ENCODE data around the gene ICAM3.

ICAM3 gene

DNA sequence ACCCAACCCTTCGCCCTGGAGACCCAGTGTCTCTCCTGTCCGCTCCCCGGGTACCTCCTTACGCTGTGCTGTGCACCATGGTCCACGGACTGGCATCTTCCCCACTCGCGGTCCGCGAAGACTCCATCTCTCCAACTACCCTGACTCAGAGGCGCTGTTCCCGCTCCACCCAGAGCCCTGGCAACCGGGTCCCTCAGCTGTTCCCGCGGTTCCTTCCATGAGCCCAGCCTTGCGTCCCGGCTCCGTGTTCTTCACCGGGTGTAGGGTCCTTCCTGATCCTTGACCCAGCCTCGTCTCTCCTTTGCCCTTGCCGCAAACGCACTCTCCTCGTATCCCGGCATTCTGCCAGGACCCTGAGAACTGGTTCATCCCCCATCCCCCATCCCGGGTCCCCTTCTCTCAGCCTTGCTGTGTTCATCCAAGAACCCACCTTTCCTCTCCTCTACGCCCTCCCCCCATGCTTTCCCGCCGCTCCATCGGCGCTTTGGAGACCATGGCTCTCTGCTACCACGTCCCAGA is 49.0 kb downstream of the ICAM3 start:
- DNase-seq, result no peak

DNA sequence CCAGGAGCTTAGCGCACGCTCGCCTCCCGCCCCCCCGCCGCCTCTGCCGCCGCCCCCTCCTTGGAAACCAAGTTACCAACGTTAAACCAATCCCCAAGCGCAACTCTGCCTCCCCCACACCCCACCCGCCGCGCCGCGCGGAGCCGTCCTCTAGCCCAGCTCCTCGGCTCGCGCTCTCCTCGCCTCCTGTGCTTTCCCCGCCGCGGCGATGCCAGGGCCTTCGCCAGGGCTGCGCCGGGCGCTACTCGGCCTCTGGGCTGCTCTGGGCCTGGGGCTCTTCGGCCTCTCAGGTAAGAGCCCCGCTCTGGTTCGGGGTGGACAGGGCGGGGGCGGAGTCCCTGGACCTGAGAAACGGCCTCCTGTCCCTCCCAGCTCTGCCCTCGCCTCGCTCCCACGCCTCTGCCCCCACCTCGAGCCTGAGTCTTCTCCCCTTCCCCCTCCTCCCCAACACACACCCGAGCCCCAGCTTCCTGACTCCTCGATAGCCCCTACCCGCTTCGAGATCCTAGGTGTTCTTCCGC is 49.5 kb downstream of the ICAM3 start, which contains the start of gene ICAM5:
Gene ICAM5 (plus strand): TSS at position 117 of the 521 bp plus-strand sequence. CDS start 92 bp downstream, at position 209.
- DNase-seq, result peak; percentile 31

- peak; percentile 63 for DNase-seq
These were observed 50.1 kb downstream of the ICAM3 start for GRCh38 chr19:10289167-10289835.

- peak; percentile 53 for DNase-seq
These were observed 50.7 kb downstream of the ICAM3 start for GRCh38 chr19:10288662-10289166.

DNA sequence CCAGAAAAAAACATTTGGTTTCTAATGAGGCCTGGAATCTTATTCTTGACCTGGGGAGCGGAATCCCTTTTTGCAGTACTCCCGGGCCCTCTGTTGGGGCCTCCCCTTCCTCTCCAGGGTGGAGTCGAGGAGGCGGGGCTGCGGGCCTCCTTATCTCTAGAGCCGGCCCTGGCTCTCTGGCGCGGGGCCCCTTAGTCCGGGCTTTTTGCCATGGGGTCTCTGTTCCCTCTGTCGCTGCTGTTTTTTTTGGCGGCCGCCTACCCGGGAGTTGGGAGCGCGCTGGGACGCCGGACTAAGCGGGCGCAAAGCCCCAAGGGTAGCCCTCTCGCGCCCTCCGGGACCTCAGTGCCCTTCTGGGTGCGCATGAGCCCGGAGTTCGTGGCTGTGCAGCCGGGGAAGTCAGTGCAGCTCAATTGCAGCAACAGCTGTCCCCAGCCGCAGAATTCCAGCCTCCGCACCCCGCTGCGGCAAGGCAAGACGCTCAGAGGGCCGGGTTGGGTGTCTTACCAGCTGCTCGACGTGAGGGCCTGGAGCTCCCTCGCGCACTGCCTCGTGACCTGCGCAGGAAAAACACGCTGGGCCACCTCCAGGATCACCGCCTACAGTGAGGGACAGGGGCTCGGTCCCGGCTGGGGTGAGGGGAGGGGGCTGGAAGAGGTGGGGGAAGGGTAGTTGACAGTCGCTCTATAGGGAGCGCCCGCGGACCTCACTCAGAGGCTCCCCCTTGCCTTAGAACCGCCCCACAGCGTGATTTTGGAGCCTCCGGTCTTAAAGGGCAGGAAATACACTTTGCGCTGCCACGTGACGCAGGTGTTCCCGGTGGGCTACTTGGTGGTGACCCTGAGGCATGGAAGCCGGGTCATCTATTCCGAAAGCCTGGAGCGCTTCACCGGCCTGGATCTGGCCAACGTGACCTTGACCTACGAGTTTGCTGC is 52.4 kb downstream of the ICAM3 start, which contains the start of gene ICAM4:
Gene ICAM4 (plus strand): TSS at position 153 of the 935 bp plus-strand sequence. CDS start 58 bp downstream, at position 211.
- DNase-seq, result peak; percentile 47

GRCh38 chr19:10285393-10285792 is 54.0 kb downstream of the ICAM3 start:
- no peak for DNase-seq

DNA sequence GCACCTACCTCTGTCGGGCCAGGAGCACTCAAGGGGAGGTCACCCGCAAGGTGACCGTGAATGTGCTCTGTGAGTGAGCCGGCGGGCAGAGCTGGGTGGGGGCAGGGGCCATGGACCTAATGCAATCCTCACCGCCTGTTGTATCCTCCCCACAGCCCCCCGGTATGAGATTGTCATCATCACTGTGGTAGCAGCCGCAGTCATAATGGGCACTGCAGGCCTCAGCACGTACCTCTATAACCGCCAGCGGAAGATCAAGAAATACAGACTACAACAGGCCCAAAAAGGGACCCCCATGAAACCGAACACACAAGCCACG is 54.5 kb downstream of the ICAM3 start:
- no peak for DNase-seq

DNA sequence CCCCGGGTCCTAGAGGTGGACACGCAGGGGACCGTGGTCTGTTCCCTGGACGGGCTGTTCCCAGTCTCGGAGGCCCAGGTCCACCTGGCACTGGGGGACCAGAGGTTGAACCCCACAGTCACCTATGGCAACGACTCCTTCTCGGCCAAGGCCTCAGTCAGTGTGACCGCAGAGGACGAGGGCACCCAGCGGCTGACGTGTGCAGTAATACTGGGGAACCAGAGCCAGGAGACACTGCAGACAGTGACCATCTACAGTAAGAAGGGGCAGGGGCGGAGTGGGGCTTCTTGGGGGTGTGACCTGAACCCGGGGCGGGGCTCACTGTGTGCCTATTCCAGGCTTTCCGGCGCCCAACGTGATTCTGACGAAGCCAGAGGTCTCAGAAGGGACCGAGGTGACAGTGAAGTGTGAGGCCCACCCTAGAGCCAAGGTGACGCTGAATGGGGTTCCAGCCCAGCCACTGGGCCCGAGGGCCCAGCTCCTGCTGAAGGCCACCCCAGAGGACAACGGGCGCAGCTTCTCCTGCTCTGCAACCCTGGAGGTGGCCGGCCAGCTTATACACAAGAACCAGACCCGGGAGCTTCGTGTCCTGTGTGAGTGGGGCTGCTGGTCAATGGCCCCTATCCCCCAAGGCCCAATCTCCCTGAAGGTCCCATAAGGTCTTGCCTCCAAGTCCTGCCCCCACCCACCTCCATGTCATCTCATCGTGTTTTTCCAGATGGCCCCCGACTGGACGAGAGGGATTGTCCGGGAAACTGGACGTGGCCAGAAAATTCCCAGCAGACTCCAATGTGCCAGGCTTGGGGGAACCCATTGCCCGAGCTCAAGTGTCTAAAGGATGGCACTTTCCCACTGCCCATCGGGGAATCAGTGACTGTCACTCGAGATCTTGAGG is 55.1 kb downstream of the ICAM3 start:
- DNase-seq, result no peak
